ENCODE data around the gene PRKRA.

DNA sequence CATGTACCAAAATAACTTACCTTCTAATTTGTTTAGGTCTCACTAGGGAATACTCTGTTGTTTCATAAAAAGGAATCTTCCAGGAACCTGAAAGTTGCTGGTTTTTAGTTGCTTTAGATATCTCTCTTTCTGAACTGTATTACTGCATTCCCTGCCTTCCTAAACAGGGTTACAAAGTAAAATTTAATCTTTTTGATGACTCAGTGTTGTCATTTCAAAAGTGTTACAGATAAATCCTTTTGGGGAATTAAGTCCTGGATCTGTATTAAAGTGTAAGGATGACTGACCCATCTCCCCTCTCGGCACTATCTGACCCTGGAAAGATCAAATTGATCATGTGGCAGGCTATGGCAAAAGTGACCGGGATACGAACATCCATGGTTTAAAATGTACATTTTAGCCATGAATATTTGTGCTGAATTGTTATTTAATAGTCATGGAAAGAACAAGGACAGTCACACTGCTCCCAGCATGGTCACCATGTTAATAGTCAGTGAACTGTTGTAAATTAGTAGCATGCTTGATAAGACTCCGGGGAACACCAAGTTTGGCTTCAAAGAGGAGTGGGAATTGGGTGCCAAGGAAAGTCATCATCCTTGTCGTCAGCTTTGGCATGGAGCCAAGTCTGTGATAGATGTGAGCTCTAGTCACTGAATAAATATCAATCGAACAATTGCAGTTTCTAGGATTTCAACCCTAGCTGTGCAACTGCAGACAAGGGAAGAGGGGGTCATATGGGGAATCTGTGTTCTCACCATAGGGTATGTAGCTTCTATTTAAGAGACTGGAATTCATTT is 33.5 kb upstream of the PRKRA start:
- TF ChIP-seq NANOG (IDR thresholded peaks at IDR 0.05; ENCODE audit: insufficient read depth, low read depth, low read length, poor library complexity, severe bottlenecking) (no peak), EP300 (IDR thresholded peaks at IDR 0.05; ENCODE audit: borderline replicate concordance in 1 of 2, low read depth in 2 of 2, low read length in 2 of 2) (no peak), PHF8 (conservative IDR thresholded peaks at IDR 0.05; ENCODE audit: low read depth, low read length) (no peak), POLR2AphosphoS5 (IDR thresholded peaks at IDR 0.05; ENCODE audit: low read depth, low read length) (no peak), POLR2A (IDR thresholded peaks at IDR 0.05; ENCODE audit: control extremely low read depth in 1 of 2, low read depth in 2 of 2, low read length in 2 of 2) (no peak), FOSL1 (IDR thresholded peaks at IDR 0.05; ENCODE audit: insufficient read depth, low read depth, low read length) (no peak), SUZ12 (IDR thresholded peaks at IDR 0.05; ENCODE audit: low read length) (no peak), EZH2 (IDR thresholded peaks at IDR 0.05; ENCODE audit: low read depth, low read length, severe bottlenecking) (no peak), SIX5 (IDR thresholded peaks at IDR 0.05; ENCODE audit: low read depth, low read length) (no peak), CHD2 (IDR thresholded peaks at IDR 0.05; ENCODE audit: low read length) (no peak)
- TF ChIP-seq, protein P1, sequence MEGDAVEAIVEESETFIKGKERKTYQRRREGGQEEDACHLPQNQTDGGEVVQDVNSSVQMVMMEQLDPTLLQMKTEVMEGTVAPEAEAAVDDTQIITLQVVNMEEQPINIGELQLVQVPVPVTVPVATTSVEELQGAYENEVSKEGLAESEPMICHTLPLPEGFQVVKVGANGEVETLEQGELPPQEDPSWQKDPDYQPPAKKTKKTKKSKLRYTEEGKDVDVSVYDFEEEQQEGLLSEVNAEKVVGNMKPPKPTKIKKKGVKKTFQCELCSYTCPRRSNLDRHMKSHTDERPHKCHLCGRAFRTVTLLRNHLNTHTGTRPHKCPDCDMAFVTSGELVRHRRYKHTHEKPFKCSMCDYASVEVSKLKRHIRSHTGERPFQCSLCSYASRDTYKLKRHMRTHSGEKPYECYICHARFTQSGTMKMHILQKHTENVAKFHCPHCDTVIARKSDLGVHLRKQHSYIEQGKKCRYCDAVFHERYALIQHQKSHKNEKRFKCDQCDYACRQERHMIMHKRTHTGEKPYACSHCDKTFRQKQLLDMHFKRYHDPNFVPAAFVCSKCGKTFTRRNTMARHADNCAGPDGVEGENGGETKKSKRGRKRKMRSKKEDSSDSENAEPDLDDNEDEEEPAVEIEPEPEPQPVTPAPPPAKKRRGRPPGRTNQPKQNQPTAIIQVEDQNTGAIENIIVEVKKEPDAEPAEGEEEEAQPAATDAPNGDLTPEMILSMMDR (IDR thresholded peaks at IDR 0.05; ENCODE audit: control extremely low read depth in 1 of 3, insufficient read depth in 1 of 3, low read depth in 1 of 3, low read length in 3 of 3) = no peak
- TF ChIP-seq, protein P2, sequence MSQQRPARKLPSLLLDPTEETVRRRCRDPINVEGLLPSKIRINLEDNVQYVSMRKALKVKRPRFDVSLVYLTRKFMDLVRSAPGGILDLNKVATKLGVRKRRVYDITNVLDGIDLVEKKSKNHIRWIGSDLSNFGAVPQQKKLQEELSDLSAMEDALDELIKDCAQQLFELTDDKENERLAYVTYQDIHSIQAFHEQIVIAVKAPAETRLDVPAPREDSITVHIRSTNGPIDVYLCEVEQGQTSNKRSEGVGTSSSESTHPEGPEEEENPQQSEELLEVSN (IDR thresholded peaks at IDR 0.05) = no peak

Measured in H1 (cell line).